NK-92 (cell line): ENCODE data around the gene POLR1A.

Experiments
- DNase-seq: peaks from one replicate; lab custom pipeline; 2025; ENCODE audit not compliant: unreplicated experiment; lab: John Stamatoyannopoulos, UW

Gene POLR1A

GRCh38 chr2:86065512-86065911 is 40.2 kb downstream of the POLR1A start:
- no peak for DNase-seq

DNA sequence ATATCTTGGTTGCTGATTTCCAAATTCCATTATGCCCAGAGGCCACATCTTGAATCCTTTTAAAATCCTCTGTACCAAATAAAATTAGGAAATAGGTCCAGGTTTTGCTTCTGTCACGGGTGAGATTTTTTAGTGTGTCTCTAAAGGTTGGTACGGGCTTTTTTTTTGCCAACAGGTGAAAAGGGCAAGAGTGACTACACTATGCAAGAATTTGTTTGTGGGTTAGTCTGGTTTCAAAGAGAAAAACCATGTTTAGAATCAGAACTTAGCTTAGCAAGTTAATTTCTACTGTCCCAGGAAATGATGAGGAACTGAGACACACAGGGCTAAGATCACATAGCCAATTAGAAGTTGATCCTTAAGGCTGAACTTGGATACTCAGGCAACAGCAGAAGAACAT is 41.7 kb downstream of the POLR1A start:
- DNase-seq: no peak

- no peak for DNase-seq
Observed at GRCh38 chr2:86062043-86062442, 43.6 kb downstream of the POLR1A start.

- DNase-seq: no peak
Observed at GRCh38 chr2:86056590-86057331, 48.9 kb downstream of the POLR1A start.

DNA sequence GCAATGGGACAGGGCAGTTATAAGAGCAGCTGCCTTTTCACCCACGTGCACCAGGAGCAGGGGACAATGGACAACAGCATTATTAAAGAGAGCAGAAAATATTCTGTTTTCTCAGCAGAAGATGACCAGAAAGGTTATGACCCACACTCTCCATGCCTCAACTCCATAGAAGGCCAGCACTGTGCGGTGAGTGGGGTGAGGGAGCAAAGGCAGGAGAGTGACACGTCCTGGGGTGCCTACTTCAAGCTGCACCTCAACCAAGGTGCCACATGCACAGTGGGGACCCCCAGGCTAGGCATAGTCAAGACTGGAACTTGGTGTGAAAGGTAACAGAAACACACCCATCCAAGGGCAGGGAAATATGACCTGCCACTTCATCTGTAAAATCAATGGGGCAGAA is 50.4 kb downstream of the POLR1A start:
- no peak for DNase-seq

- DNase-seq: no peak
Observed at GRCh38 chr2:86054535-86055082, 51.1 kb downstream of the POLR1A start.

DNA sequence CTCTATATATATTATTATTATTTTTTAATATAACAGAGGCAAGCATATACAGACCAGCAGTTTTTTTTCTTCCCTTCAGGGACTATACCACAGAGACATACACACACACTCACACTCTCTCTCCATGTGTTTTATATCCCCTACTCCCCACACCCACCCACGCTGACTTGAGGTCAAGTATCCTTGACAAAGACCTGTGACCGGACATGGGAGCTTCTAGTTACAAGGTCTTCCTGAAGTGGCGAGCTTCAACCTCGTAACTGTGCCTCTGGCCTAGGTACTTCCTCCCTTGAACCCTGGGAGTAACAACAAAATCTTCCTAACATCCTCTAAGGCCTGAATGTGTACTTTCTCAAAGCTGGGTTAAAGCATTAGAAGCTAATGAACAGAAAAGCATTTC is 52.5 kb downstream of the POLR1A start:
- DNase-seq: no peak

GRCh38 chr2:86052676-86053075 is 53.0 kb downstream of the POLR1A start:
- no peak for DNase-seq

DNA sequence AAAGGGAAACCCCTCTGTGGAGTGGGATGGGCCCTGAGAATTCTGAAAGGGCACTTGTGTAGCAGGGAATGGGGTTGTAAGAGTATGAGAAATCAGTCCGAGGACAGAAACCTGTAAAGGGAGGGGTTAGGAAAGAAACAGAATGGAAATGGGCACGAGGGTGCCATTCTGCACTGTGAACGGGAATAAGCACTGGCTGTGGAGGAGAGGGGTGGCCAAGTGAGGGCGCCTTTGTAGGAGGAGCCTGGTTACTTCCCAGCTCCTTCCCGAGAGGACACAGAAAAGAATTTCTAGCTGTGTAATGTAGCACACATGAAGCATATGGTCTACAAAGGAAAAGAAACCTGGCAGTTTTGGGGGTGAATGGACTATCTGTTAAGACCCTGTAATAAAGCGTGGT is 53.4 kb downstream of the POLR1A start:
- no peak for DNase-seq

DNA sequence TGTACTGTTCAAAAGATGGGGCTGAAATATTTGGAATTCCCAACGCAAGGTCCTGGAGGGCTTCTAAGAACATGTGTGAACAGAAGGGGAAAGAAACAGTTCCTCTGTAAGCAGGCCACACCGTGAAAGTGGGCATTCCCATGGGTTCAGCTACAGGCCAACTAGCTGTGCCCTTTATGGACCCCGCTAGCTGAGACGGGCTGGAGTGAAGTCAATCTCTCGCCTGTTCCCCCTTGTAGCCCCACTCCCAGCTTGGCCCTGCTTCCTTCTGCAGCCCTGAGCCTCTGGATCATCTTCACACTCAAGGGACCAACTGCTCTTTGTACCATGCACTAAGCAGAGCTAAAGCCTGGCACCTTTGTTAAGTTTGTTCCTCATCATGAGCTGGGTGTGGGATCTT is 55.4 kb downstream of the POLR1A start:
- DNase-seq: no peak

GRCh38 chr2:86049529-86049928 is 56.2 kb downstream of the POLR1A start:
- no peak for DNase-seq

- no peak for DNase-seq
Observed at GRCh38 chr2:86048888-86049287, 56.8 kb downstream of the POLR1A start.

GRCh38 chr2:86048383-86048701 is 57.3 kb downstream of the POLR1A start:
- DNase-seq: no peak

- DNase-seq: no peak
Observed at GRCh38 chr2:86047575-86048382, 57.9 kb downstream of the POLR1A start.

GRCh38 chr2:86045541-86045940 is 60.1 kb downstream of the POLR1A start:
- DNase-seq: no peak

DNA sequence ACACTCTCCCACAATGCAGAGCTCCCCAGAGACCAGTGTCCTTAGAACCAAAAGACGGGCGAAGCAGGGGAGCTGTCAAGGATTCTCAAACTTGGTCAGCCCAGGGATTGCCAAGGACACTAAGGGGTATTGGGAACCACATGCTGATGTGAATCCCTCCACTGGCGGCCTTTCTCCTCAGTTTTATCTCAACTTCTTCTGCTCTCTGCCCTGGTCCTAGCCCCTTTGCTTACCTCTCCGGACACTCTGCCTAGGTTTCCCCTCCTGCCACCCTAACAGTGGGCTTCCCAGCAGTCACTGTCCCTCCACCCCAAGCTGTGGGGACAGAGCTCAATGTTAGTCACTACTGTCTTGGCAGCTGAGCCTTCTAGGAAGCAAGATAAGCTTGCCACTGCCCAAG is 61.1 kb downstream of the POLR1A start:
- DNase-seq: no peak

DNA sequence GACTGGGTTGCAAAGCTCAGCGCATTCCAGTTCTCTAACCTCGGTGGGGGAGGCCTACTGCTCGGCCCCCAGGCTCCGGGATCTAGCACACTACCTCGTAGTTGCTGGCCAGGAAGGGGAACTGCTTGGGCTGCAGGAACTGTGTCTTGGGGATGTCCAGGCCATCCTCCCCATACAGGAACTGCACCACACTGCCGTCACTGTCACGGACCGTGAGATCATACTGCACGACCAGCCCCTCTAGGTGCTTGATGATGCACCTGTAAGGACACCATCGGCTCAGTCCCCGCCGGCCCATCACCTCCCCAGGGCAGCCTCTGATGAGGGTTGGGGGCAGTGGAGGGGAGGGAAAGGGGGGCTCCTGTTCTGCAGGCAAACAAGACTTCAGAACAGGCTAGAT is 61.6 kb downstream of the POLR1A start:
- DNase-seq: no peak

DNA sequence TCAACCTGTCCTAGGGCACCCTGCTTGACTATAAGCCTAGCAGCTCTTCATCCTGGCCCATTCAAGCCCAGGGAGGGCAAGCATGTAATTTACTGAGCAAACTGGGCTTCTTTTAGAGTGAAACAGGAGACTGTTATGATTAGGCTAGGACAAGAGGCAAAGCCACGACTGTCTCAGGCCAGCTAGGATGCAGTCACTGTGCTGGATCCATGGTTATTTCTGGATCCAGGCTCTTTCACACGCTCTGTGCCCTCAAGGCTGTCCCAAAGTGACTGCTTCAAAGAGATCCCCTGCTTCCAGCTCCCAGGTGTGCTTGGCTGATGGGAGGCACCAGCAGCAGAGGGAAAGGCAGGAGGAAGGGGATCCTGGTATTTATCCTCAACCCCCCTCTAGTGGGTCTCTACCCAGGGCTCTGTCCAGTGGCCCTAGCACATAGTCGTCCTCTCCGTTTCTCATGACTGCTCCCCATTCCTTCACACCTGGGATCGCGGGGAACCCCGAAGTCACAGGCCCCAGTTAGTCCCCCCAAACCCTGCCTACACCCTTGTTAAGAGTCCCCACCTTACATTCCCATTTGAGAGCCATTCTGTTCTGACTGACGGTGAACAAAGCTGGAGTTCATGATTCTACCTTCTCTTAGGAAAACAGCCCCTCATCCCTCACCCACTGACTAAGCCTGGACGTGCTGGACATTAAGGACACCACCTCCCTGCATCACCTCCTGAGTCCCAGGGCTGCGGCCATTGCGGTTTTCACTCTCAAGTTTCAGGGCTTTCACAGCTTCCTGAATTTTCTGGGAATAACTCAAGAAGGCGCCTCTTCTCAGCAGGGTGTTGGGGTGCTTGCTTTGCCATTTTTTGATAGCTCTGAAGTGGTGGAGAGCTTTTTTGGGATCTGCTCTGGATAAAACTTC is 63.2 kb downstream of the POLR1A start:
- DNase-seq: no peak

DNA sequence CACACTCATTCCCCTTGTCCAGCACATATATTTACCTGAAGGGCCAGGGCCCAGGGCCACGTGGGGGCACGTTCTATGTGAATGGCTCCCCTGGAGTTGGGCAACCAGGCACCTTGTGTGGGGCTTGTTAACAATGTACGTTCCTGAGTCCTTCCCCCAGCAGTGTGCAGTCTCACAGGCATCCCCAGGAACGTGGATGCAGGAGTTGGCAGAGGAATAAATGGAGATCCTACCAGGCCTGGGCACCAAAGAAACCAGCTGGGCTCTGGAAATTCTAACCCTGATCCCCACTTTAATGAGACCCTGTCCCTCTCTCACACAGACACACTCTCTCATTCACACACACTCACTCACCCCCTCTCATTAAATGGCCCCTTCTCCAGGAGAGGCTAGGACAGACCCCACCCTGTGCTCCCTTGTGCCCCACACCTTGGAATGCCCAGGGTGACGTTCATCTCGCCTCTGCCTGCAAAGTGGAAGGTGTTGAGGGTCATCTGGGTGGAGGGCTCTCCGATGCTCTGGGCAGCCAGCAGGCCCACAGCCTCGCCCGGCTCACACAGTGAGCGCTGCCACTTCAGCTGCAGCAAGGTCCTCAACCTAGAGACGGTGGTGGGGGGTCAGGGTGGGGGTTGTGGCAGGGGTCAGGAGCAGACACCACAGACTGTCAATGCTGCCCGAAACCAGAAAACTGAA is 65.6 kb downstream of the POLR1A start:
- DNase-seq: no peak

DNA sequence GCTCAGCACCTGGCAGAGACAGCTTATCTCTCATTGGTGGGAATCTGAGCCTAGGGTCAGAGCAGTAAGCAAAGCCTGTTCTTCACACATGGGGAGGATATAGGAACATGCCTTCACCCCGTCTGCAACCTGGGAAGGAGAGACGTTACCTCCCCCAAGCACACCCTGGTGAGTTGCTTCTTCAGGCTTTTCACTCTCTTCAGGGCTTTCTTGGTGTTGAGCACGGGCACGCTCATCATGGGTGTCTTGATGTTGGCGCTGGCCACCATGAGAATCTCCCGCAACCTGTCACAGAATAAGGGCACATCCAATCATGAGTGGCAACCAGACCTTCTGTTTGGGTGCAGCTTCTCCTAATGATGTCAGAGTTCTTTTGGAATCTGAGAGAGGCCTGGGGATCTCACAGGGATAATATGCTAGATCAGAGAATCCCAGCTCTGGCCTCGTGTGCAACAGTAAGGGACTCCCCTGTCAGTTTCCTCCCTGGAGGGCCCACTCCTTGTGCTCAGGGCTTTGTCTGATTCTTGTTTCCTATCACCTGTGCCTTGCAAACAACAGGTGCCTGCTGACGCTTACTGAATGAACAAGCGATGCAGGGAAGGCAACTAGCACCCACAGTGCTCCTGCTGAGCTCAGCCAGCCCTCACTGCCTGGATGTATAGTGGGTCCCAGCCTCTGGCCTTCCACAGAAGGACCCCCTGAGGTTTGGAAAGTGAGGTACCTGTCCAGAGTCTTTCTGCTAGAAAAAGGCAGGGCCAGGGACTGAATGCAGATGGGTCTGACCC is 66.3 kb downstream of the POLR1A start:
- no peak for DNase-seq
